ENCODE measurements around the gene SLC4A9.

Gene SLC4A9

GRCh38 chr5:140393738-140394137 lies 33.7 kb downstream of the SLC4A9 start:
- no peak for DNase-seq (ENCODE audit: low read depth)
- no peak overlapping the region for H3K4me3 ChIP-seq (ENCODE audit: low read depth, low read length)
- TF ChIP-seq CTCF (IDR thresholded peaks at IDR 0.05; ENCODE audit: low read depth, low read length, missing control alignments) = no peak

GRCh38 chr5:140398379-140398811 lies 38.4 kb downstream of the SLC4A9 start:
- no peak for DNase-seq (ENCODE audit: low read depth)
- no peak overlapping the region for H3K4me3 ChIP-seq (ENCODE audit: low read depth, low read length)
- no peak for TF ChIP-seq CTCF (IDR thresholded peaks at IDR 0.05; ENCODE audit: low read depth, low read length, missing control alignments)

- DNase-seq (ENCODE audit: low read depth) = peak; percentile 27
- H3K4me3 ChIP-seq (ENCODE audit: low read depth, low read length) = peak overlapping the region; percentile 73
- TF ChIP-seq CTCF (IDR thresholded peaks at IDR 0.05; ENCODE audit: low read depth, low read length, missing control alignments) = no peak
Measured at GRCh38 chr5:140399979-140400729, 40.2 kb downstream of the SLC4A9 start.

DNA sequence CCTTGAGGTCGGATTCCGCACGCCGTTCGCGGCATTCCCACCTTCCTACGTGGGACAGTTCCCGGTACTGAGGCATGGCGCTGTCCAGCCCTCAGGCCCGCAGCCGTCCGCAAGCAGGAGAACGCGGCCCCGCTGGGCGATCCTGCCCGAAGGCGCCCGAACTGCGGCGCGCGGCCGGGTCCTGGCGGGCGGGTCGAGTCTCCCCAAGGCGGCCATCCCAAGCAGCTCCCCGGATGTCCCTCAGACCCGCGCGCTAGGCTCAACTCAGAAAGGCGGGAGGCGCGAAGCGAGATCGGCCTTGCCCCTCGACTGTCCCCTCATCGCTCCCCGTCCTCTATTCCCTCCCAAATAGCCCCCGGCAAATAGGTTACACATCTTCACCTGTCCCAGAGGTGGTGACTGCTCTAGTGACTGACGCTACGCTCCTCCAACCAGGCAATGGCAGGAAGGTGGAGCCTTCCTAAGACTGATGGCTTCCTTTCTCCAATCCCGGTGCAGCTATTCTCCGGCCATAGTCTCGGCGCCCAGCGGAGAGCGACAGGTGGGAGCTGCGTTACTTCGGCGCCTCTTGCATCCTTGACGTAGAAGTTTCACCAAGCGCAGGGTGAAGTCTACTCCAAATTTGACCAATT lies 40.9 kb downstream of the SLC4A9 start:
- DNase-seq (ENCODE audit: low read depth) = peak; percentile 96
- no peak for TF ChIP-seq CTCF (IDR thresholded peaks at IDR 0.05; ENCODE audit: low read depth, low read length, missing control alignments)
- H3K4me3 ChIP-seq (ENCODE audit: low read depth, low read length) = peak overlapping the region; percentile 73

GRCh38 chr5:140401362-140402257 lies 41.6 kb downstream of the SLC4A9 start, which contains the start of gene ANKHD1:
TSS of gene ANKHD1 (plus strand) at chr5:140401833. CDS start at chr5:140401968, 135 bp downstream.
- TF ChIP-seq CTCF (IDR thresholded peaks at IDR 0.05; ENCODE audit: low read depth, low read length, missing control alignments) = no peak
- DNase-seq (ENCODE audit: low read depth) = peak; percentile 100
- H3K4me3 ChIP-seq (ENCODE audit: low read depth, low read length) = peak within 1 kb of the TSS; percentile 73

DNA sequence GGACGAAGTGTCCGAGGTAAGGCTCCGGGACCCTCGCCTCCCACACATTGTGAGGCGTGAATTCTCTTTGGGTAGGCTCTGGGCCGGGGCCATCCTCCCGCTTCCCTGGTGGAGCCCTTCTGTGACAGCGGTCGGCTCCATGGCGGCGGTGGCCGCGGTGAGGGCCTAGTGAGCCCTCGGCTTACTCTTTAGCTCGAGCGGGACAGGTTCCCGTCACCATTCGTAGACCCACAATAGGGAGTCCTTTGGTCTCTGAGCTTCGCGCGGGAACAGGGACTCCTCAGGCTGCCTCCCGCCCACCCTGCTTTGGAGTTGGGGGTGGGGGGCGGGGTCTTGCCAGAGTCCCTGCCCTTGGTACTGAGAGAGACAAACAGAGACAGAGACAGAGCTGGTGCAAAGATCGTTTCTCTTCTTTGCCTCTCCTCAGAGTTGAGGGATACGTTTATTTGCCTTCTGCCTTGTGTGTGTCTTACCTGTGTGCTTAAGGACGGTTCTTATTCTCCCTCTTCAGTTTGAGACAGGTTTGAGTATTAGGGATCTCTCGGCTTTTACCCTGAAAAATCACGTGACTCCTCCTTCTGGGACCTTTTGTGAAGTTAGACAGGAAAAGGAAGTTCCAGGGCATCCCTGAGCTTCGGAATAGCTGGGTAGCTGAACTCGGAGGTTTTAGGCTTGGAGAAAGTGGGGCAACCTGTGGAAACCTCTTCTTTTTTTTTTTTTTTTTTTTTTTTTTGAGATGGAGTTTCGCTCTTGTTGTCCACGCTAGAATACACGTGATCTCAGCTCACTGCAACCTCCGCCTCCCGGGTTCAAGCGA lies 42.5 kb downstream of the SLC4A9 start:
- H3K4me3 ChIP-seq (ENCODE audit: low read depth, low read length) = peak overlapping the region; percentile 73
- DNase-seq (ENCODE audit: low read depth) = peak; percentile 7
- no peak for TF ChIP-seq CTCF (IDR thresholded peaks at IDR 0.05; ENCODE audit: low read depth, low read length, missing control alignments)

Data from GM12864 (cell line).